NCI-H345 treated with DMSO at 0.1 percent for 48 hours (cell line): ENCODE results near the gene LRRC8A.
"Not testable (repeated sequence)": the region's sequence is repeated elsewhere in the genome, so short reads cannot be mapped to it uniquely, and the experiment has no call there.

Source experiments
- DNase-seq: peaks from one replicate; lab custom pipeline; 2025; ENCODE audit not compliant: unreplicated experiment; lab: John Stamatoyannopoulos, UW

Gene LRRC8A

GRCh38 chr9:128863647-128864046 lies 18.3 kb upstream of the LRRC8A start:
- peak; percentile 32 for DNase-seq

GRCh38 chr9:128870128-128870940 lies 11.6 kb upstream of the LRRC8A start:
- no peak for DNase-seq

GRCh38 chr9:128870941-128871265 lies 11.0 kb upstream of the LRRC8A start:
- not testable (repeated sequence) for DNase-seq

GRCh38 chr9:128877852-128878251 lies 4.1 kb upstream of the LRRC8A start:
- no peak for DNase-seq

GRCh38 chr9:128882677-128883603 lies 1.0 kb downstream of the LRRC8A start:
- no peak for DNase-seq

GRCh38 chr9:128884164-128884563 lies 2.2 kb downstream of the LRRC8A start:
- DNase-seq, result no peak

GRCh38 chr9:128885376-128885775 lies 3.4 kb downstream of the LRRC8A start:
- no peak for DNase-seq

GRCh38 chr9:128885798-128886197 lies 3.9 kb downstream of the LRRC8A start:
- no peak for DNase-seq

GRCh38 chr9:128886211-128886891 lies 4.4 kb downstream of the LRRC8A start:
- DNase-seq, result no peak

GRCh38 chr9:128887049-128887448 lies 5.1 kb downstream of the LRRC8A start:
- DNase-seq, result no peak

- DNase-seq, result no peak
Measured at GRCh38 chr9:128887914-128888350, 6.0 kb downstream of the LRRC8A start.

- no peak for DNase-seq
Measured at GRCh38 chr9:128891321-128892220, 9.6 kb downstream of the LRRC8A start.

GRCh38 chr9:128892221-128892921 lies 10.4 kb downstream of the LRRC8A start:
- no peak for DNase-seq

GRCh38 chr9:128893354-128893753 lies 11.4 kb downstream of the LRRC8A start:
- DNase-seq, result no peak

- DNase-seq, result no peak
Measured at GRCh38 chr9:128894764-128895163, 12.8 kb downstream of the LRRC8A start.

GRCh38 chr9:128895556-128895955 lies 13.6 kb downstream of the LRRC8A start:
- DNase-seq, result no peak

GRCh38 chr9:128898382-128898781 lies 16.4 kb downstream of the LRRC8A start:
- no peak for DNase-seq

GRCh38 chr9:128898845-128899565 lies 17.1 kb downstream of the LRRC8A start:
- no peak for DNase-seq
